Transverse colon (tissue), 4 donors: ENCODE data around the gene DLEU7. TPM values are rescaled to one million over a fixed set of nuclear protein-coding genes. Genes with fewer than 3 reads are reported as not detected.

ENCODE experiments used
- DNase-seq: peaks from one replicate; pipeline ENCODE4 v3.0.0-alpha.2; 2019
- H3K27ac ChIP-seq, 4 donors: fragments of 200-600 bp; sonication (generic); 2 replicates each; pipeline ENCODE4 v1.5.1; 2016 to 2018; ENCODE audit warnings: inconsistent platforms in 4 of 4
- H3K27me3 ChIP-seq: fragments of 200-600 bp; sonication (generic); 2 replicates; pipeline ENCODE4 v1.5.1; 2017; ENCODE audit warnings: inconsistent platforms
- H3K36me3 ChIP-seq, 4 donors: fragments of 200-600 bp; sonication (generic); 2 replicates each; pipeline ENCODE4 v1.5.1; 2017 to 2019; ENCODE audit warnings: inconsistent platforms in 4 of 4
- H3K4me1 ChIP-seq, 4 donors: fragments of 200-600 bp; sonication (generic); 2 replicates each; pipeline ENCODE4 v1.5.1; 2017 to 2020; ENCODE audit warnings: inconsistent platforms in 4 of 4
- H3K4me3 ChIP-seq, 4 donors: fragments of 200-600 bp; sonication (generic); 1 replicate in 1 of 4; 2 replicates in 3 of 4; pipeline versions ENCODE4 v1.5.1 to v1.6.1; 2017 to 2019; ENCODE audit warnings: inconsistent platforms in 4 of 4
- H3K9me3 ChIP-seq, 2 donors: fragments of 200-600 bp; sonication (generic); 2 replicates each; pipeline ENCODE4 v1.5.1; 2017 to 2019; ENCODE audit warnings: inconsistent platforms in 2 of 2
- EP300 ChIP-seq: sonication (generic); formaldehyde crosslinking; IDR thresholded peaks from one replicate; pipeline ENCODE4 v1.6.1; 2017; ENCODE audit warnings: antibody characterized with exemption, low read depth
- POLR2A ChIP-seq: fragments of 450-650 bp; IDR thresholded peaks from one replicate; pipeline ENCODE4 v1.6.1; 2016; ENCODE audit warnings: antibody characterized with exemption, mild to moderate bottlenecking, moderate library complexity
- POLR2AphosphoS5 ChIP-seq, 3 donors: sonication (generic); formaldehyde crosslinking; IDR thresholded peaks; one replicate each; pipeline ENCODE4 v1.6.1; 2016; ENCODE audit warnings: antibody characterized with exemption in 3 of 3
- WGBS, 2 donors: methylation state at CpG; one replicate each; pipeline ENCODE4 v1.1.5; 2018; ENCODE audit warnings: low coverage in 1 of 2; 5-methylcytosine and 5-hydroxymethylcytosine counted together
- in situ Hi-C, 4 donors: fragments of 200-750 bp; cut with MboI; loops; one replicate each; pipeline versions ENCODE4 v1.15.0 to v1.15.1; 2017; ENCODE audit warnings: low sequenced_read_pairs in 3 of 4, low pct_ligation_motif_present in 1 of 4, low pct_unique_long_range_greater_than_20kb in 1 of 4
- intact Hi-C: fragments of 100-400 bp; cut with DNase I; formaldehyde crosslinking; loops from one replicate; pipeline ENCODE4 v1.15.1; 2023; ENCODE audit warnings: low total_unique reads
- small RNA-seq, 4 donors: library from RNA; depleted of rRNA; stranded (forward); fragments of <200 nt; gene quantifications; one replicate each; pipeline ENCODE3, GENCODE V24; 2016
- total RNA-seq, 4 donors: library from RNA; depleted of rRNA; stranded (reverse); fragments of >200 nt; gene quantifications; one replicate each; pipeline ENCODE4 v1.1.0, GENCODE V29; 2016
- TF ChIP-seq, protein P1 (sequence below), 5 experiments: fragments of 200-600 bp in 3 of 5; fragments of 450-650 bp in 2 of 5; sonication (generic) in 3 of 5; IDR thresholded peaks; 1 replicate in 2 of 5; 2 replicates in 3 of 5; pipeline ENCODE4 v1.5.1; 2016 to 2017; ENCODE audit warnings: antibody characterized with exemption in 5 of 5, inconsistent platforms in 3 of 5, mild to moderate bottlenecking in 2 of 5, moderate library complexity in 1 of 5

Gene DLEU7
- total RNA-seq, 4 donors from 2014 or later: 0.16 TPM; not detected in 3

DNA sequence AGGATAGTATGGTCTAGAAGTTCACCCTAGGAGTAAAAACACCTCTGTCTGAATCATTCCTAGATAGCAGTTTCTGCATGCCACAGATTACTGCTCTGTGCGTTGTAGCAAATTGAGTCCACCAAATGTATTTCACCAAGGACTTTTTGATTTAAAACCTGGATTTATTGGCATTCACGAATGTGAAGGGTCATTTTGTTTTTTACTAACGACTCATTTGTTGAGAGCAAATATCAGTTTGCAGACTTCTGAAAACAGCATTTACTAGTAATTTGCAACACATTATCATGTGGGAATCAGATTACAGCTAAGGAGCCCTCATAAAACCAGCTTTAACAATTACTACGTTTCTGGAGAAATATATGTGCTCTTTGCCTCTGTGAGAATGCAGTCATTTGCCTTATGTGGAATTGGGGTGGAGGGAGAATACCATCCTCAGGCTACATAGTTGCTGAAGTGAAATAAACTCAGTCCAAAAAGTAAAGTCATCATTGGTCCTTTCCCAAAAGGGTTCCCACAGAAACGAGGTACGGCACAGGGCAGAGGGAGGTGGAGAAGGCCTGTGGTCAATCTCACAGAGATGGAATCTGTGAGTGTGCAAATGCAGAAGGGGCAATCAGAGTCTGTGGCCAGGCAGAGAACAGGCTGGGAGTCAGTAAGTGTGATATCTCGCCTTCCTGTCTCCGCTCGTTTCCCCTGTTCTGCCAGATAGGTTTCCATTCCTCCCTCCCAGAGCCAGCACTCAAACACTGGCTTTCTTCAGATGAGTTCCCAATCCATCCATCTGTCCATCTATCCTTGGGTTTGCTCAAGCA is 63.1 kb downstream of the DLEU7 start:
- intact Hi-C loops: no loop called here
- H3K9me3 ChIP-seq: peaks cover 0 to 2% of the 10 kb centered on the region in 2 donors
- no peak overlapping the region for H3K4me3 ChIP-seq
- no peak for TF ChIP-seq POLR2AphosphoS5 (IDR thresholded peaks at IDR 0.05)
- TF ChIP-seq, protein P1, sequence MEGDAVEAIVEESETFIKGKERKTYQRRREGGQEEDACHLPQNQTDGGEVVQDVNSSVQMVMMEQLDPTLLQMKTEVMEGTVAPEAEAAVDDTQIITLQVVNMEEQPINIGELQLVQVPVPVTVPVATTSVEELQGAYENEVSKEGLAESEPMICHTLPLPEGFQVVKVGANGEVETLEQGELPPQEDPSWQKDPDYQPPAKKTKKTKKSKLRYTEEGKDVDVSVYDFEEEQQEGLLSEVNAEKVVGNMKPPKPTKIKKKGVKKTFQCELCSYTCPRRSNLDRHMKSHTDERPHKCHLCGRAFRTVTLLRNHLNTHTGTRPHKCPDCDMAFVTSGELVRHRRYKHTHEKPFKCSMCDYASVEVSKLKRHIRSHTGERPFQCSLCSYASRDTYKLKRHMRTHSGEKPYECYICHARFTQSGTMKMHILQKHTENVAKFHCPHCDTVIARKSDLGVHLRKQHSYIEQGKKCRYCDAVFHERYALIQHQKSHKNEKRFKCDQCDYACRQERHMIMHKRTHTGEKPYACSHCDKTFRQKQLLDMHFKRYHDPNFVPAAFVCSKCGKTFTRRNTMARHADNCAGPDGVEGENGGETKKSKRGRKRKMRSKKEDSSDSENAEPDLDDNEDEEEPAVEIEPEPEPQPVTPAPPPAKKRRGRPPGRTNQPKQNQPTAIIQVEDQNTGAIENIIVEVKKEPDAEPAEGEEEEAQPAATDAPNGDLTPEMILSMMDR (IDR thresholded peaks at IDR 0.05): no peak
- TF ChIP-seq POLR2A: no peak
- TF ChIP-seq EP300: no peak
- no peak for DNase-seq
- in situ Hi-C loops: loop anchor here in 1 of 4 donors (25.0 kb wide), 1 partner anchor 793 kb away; the partner anchor contains the start of gene TRIM13
- WGBS, 2 donors: 74 to 77% methylated on average over 8 to 9 of the region's 9 CpGs
- H3K4me1 ChIP-seq: no peaks in the 10 kb centered on the region
- H3K36me3 ChIP-seq: no peaks in the 10 kb centered on the region
- H3K27me3 ChIP-seq: no peaks in the 10 kb centered on the region
- no peak overlapping the region for H3K27ac ChIP-seq

DNA sequence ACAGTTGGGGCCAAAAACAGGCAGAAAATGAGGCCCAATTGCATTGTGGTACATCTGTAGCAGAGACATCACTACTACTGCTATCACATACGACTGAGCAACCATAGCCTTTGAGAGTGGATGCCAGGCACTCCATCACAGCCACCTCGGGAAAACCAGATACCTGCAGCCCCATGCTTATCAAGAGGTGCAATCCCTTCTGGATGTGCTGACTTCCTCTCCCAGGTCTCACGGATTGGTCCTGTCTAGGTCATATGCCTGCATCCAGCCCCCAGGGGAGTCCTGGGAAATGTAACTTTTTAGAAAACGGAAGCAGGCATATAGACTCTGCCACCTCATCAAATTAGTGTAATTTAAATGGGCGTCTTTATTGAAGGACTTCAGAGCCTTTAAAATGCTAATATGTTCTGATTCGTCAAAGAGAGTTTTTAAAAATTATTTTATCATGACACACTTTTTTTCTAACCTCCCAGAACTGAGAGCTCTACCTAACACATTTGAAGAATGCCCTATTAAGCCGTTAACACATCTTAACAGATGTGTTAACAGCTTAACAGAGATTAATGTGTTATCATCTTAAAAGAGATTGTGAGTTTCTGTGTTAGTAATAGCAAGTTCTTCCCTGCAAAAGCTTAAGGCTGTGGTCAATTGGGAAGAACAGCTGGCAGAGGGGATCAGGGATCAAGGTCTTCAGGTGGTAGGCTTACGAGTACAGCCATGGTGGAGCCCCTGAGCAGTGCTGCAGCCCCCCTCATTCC is 63.9 kb downstream of the DLEU7 start:
- intact Hi-C loops: no loop called here
- Histone ChIP-seq H3K9me3 (peaks cover 0 to 8% of the 10 kb centered on the region in 2 donors), H3K27ac (no peak overlapping the region), H3K27me3 (no peaks in the 10 kb centered on the region), H3K4me1 (no peaks in the 10 kb centered on the region), H3K4me3 (no peak overlapping the region), H3K36me3 (no peaks in the 10 kb centered on the region)
- no peak for TF ChIP-seq EP300
- TF ChIP-seq POLR2AphosphoS5 (IDR thresholded peaks at IDR 0.05): no peak
- TF ChIP-seq, protein P1 (IDR thresholded peaks at IDR 0.05): no peak
- TF ChIP-seq POLR2A: no peak
- no peak for DNase-seq
- WGBS, 2 donors: 87 to 93% methylated on average over 6 to 8 of the region's 8 CpGs
- in situ Hi-C loops: loop anchor here in 1 of 4 donors (25.0 kb wide), 1 partner anchor 792 kb away; the partner anchor contains the start of gene TRIM13

Small RNA genes within 50 kb of the gene (small RNA-seq; reads per million reads assigned to genes)
- gene RNA5SP28: 0.59 to 2.0 (median 1.6) reads per million in 4 donors

Other genes starting within 250 kb of the DLEU7 start
- gene RNASEH2B, start 66.1 kb upstream of the DLEU7 start, total RNA-seq: 10 to 100 TPM; 13.8 to 37.5 (median 19.0) TPM